Activated T-cell treated with anti-CD3 and anti-CD28 coated beads for 4 hours (primary cell): ENCODE data around the gene CCT6A.
A peak's percentile ranks its signal among the peaks of the same experiment; 100 is the strongest.
"Not testable (repeated sequence)": the region's sequence is repeated elsewhere in the genome, so short reads cannot be mapped to it uniquely, and the experiment has no call there.

Source experiments
- DNase-seq: peaks from one replicate; pipeline ENCODE4 v3.0.0-alpha.2; 2020

CCT6A gene

DNA sequence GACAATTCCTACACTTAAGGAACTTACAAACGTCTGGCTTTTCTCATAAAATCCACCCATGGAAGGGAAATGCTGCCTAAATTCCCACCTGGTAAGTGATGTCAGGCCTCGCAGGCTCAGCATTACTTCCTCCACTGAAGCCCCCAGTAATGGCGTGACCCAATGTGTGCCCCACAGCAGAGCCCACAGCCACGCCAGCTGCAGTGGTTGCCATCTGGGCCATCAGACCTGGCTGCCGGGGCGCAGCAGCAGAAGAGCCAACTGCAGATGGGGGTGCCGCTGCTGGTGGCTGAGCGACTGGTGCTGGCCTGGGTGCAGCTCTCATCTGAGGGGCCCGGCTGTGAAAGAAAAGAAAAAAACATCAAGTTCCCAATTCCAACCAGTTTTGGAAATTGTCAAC lies 52.6 kb downstream of the CCT6A start:
- DNase-seq = not testable (repeated sequence)

DNA sequence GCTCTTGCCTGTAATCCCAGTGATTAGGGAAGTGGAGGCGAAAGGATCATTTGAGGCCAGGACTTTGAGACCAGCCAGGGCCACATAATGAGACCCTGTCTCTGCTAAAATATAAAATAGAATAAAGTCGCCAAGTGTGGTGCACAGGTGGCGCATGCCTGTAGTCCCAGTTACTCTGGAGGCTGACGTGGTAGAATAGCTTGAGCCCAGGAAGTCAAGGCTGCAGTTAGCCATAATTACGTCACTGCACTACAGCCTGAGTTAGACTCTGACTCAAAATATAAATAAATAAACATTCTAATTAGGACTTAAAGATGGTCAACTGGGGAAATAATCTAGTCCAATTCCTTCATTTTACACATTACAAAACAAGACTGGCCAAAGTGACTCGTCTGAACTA lies 53.9 kb downstream of the CCT6A start:
- no peak for DNase-seq

- DNase-seq = peak; percentile 85
These were observed 54.8 kb downstream of the CCT6A start, which contains the start of gene CHCHD2 for GRCh38 chr7:56106108-56107073. Gene CHCHD2, minus strand, starts transcription at chr7:56106476. Its CDS starts 63 bp downstream, at chr7:56106413.

DNA sequence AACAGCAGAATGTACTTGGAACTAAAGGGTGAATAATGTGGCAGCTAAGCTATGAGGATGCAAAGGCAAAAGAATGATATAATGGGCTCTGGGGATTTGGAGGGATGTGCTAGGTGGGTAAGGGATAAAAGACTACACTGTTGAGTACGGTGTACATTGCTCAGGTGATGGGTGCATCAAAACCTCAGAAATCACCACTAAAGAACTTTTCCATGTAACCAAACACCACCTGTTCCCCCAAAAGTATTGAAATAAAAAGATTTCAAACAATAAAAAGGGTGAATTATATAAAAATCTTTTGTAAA lies 56.3 kb downstream of the CCT6A start:
- no peak for DNase-seq

- no peak for DNase-seq
These were observed 59.0 kb downstream of the CCT6A start for GRCh38 chr7:56110611-56111010.

DNA sequence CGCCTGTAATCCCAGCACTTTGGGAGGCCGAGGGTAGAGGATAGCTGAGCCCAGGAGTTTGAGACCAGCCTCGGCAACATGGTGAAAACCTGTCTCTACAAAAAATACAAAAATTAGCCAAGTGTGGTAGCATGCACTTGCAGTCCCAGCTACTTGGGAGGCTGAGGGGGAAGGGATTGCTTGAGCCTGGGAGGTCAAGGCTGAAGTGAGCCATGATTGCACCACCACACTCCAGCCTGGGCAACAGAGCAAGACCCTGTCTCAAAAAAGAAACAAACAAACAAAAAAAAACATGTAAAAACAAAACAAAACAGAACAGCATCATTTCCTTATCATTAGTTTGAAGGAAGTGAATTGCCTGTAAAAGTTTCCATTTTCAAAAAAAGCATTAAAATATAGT lies 60.7 kb downstream of the CCT6A start:
- not testable (repeated sequence) for DNase-seq
